Measurements from ENCODE around the gene WSCD2.

The WSCD2 gene

DNA sequence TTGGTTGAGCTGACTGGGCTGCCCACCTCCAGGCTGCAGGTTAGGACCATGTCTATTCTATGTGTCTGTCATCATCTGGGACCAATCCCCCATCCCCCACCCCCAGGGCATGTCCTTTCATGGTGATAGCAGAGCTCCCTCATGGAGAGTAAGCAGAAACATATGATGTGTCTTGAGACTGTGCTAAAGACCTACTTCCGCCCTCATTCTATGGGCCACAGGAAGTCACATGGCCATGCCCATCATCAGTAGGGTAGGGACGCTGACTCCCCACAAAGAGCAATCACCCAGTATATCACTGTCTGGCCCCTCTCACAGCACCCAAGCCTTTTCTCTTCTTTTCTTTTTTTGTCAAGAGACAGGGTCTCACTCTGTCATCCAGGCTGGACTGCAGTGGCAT, 110.3 kb downstream of the WSCD2 start:
- Histone ChIP-seq H3K9me3 (ENCODE audit: low read length) (no peaks in the 10 kb centered on the region), H3K4me1 (ENCODE audit: insufficient read depth, low read length) (no peaks in the 10 kb centered on the region), H3K27me3 (ENCODE audit: control insufficient read depth in 1 of 2, insufficient read depth in 2 of 2, low read length in 2 of 2) (no peaks in the 10 kb centered on the region), H3K27ac (ENCODE audit: low read depth, low read length) (no peak overlapping the region), H3K36me3 (ENCODE audit: insufficient read depth, low read length) (no peaks in the 10 kb centered on the region), H3K4me3 (ENCODE audit: low read depth in 1 of 2, low read length in 2 of 2) (no peak overlapping the region), H3K9ac (ENCODE audit: low read length) (no peak overlapping the region)

DNA sequence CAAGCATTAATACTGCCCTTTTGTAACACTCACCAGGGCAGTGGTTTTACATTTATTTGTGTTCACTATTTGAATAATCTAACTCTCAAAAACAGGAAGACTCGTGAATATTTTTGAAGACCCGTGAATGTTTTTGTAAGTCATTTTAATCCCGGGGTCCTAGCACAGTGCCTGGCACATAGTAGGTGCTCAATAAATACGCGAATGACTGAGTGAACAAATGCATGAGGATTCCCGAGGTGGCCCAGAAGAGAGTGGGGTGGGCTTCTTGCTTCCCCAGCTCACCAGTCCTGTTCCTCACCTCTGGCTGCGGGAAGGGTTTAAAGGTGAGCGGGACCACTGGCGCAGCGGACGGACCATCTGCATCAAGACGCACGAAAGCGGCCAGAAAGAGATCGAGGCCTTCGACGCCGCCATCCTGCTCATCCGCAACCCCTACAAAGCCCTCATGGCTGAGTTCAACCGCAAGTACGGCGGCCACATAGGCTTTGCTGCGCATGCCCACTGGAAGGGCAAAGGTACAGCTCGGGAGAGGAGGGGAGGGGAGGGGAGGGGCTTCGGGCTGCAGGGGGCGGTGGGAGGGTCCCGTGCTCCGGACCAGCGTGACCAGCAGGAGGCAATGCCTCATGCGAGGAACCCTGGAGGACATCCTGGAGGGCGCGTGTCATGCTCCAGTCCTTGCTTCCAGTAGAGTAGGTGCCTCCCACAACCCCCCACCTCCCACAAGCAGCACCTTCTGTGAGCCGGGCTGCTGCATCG, 111.1 kb downstream of the WSCD2 start:
- Histone ChIP-seq H3K9me3 (ENCODE audit: low read length) (no peaks in the 10 kb centered on the region), H3K27ac (ENCODE audit: low read depth, low read length) (no peak overlapping the region), H3K4me3 (ENCODE audit: low read depth in 1 of 2, low read length in 2 of 2) (no peak overlapping the region), H3K9ac (ENCODE audit: low read length) (no peak overlapping the region), H3K36me3 (ENCODE audit: insufficient read depth, low read length) (no peaks in the 10 kb centered on the region), H3K4me1 (ENCODE audit: insufficient read depth, low read length) (no peaks in the 10 kb centered on the region), H3K27me3 (ENCODE audit: control insufficient read depth in 1 of 2, insufficient read depth in 2 of 2, low read length in 2 of 2) (no peaks in the 10 kb centered on the region)

DNA sequence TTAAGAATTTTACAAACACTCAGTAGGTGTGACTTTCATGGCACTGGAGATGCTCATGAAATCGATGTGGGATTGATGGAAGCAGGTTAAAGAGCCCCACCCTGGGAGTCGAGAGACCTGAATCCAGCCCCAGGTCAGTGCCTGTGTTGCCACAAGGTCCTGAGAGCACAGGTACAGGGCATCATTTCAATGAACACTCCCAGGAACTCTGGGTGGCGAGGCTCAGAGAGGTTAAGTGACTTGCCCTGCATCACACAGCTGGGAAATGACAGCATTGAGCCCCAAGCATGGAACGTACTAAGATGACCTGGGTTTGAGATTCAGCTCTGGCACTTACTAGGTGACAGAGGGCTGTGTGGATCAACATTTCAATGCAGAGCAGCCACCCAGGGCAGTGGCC, 111.8 kb downstream of the WSCD2 start:
- Histone ChIP-seq H3K36me3 (ENCODE audit: insufficient read depth, low read length) (no peaks in the 10 kb centered on the region), H3K27ac (ENCODE audit: low read depth, low read length) (no peak overlapping the region), H3K4me1 (ENCODE audit: insufficient read depth, low read length) (no peaks in the 10 kb centered on the region), H3K9me3 (ENCODE audit: low read length) (no peaks in the 10 kb centered on the region), H3K4me3 (ENCODE audit: low read depth in 1 of 2, low read length in 2 of 2) (no peak overlapping the region), H3K9ac (ENCODE audit: low read length) (no peak overlapping the region), H3K27me3 (ENCODE audit: control insufficient read depth in 1 of 2, insufficient read depth in 2 of 2, low read length in 2 of 2) (no peaks in the 10 kb centered on the region)

DNA sequence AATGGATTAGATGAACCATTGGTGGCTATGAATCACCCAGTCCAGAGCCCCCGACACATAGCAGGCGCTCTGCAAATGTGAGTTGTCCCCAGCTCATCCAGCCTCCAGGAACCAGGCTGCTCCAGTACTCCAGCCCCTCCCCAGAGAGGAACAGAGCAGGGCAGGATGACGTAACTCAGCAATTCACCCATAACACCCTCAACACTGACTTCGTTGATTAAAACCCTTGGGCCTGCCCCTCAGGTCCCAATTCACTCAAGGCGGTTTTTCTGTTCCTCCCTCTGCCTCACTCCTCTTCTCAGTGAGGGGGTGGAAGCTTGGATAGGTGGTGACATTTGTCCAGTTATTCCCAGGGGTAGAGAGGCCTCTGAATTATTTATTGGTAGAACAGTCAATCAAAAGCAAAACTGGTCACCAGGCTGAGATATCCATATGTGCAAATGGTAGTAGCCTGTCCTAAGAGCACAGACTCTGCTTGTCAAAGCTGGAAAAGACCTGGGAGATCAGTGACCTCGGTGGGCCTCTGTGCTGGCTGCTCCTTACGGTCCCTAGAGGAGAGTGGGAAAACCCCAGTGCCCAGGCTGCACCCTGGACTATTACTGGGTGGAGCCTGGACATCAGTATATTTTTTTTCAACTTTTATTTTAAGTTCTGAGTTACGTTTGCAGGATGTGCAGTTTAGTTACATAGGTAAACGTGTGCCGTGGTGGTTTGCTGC, 113.1 kb downstream of the WSCD2 start:
- H3K36me3 ChIP-seq (ENCODE audit: insufficient read depth, low read length): no peaks in the 10 kb centered on the region
- H3K9me3 ChIP-seq (ENCODE audit: low read length): no peaks in the 10 kb centered on the region
- H3K9ac ChIP-seq (ENCODE audit: low read length): no peak overlapping the region
- H3K4me3 ChIP-seq (ENCODE audit: low read depth in 1 of 2, low read length in 2 of 2): no peak overlapping the region
- no peaks in the 10 kb centered on the region for H3K27me3 ChIP-seq (ENCODE audit: control insufficient read depth in 1 of 2, insufficient read depth in 2 of 2, low read length in 2 of 2)
- H3K27ac ChIP-seq (ENCODE audit: low read depth, low read length): no peak overlapping the region
- H3K4me1 ChIP-seq (ENCODE audit: insufficient read depth, low read length): no peaks in the 10 kb centered on the region

DNA sequence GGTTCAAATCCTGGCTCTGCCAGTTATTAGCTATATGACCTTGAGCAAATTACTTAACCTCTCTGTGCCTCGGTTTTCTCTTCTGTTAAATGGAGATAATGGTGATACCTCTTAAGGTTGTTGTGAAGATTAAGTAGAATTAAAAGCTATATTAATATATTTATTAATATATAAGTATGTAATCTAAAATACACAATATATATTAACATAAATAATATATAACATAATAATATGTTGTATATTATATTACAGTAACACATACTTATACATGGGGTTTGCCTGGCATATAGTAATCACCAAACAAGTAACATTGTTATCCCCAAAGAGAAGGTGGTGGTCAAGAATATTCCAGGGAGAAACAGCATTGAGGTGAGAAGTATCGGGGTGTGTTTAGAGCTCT, 118.0 kb downstream of the WSCD2 start:
- H3K36me3 ChIP-seq (ENCODE audit: insufficient read depth, low read length): no peaks in the 10 kb centered on the region
- no peaks in the 10 kb centered on the region for H3K27me3 ChIP-seq (ENCODE audit: control insufficient read depth in 1 of 2, insufficient read depth in 2 of 2, low read length in 2 of 2)
- H3K9me3 ChIP-seq (ENCODE audit: low read length): no peaks in the 10 kb centered on the region
- no peaks in the 10 kb centered on the region for H3K4me1 ChIP-seq (ENCODE audit: insufficient read depth, low read length)
- H3K9ac ChIP-seq (ENCODE audit: low read length): no peak overlapping the region
- H3K4me3 ChIP-seq (ENCODE audit: low read depth in 1 of 2, low read length in 2 of 2): no peak overlapping the region
- no peak overlapping the region for H3K27ac ChIP-seq (ENCODE audit: low read depth, low read length)

DNA sequence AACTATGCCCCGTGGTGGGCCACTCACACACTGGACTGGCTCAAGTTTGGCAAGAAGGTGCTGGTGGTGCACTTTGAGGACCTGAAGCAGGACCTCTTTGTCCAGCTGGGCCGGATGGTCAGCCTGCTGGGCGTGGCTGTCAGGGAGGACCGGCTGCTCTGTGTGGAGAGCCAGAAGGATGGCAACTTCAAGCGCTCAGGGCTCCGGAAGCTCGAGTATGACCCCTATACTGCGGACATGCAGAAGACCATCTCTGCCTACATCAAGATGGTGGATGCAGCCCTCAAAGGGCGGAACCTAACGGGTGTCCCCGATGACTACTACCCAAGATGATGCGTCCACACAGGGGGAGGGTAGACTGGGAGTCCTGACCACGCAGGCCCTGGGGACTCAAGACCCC, 118.9 kb downstream of the WSCD2 start:
- Histone ChIP-seq H3K27me3 (ENCODE audit: control insufficient read depth in 1 of 2, insufficient read depth in 2 of 2, low read length in 2 of 2) (peaks cover 0 to 1% of the 10 kb centered on the region in 2 donors), H3K4me3 (ENCODE audit: low read depth in 1 of 2, low read length in 2 of 2) (no peak overlapping the region), H3K36me3 (ENCODE audit: insufficient read depth, low read length) (no peaks in the 10 kb centered on the region), H3K9me3 (ENCODE audit: low read length) (no peaks in the 10 kb centered on the region), H3K9ac (ENCODE audit: low read length) (no peak overlapping the region), H3K4me1 (ENCODE audit: insufficient read depth, low read length) (no peaks in the 10 kb centered on the region), H3K27ac (ENCODE audit: low read depth, low read length) (no peak overlapping the region)

DNA sequence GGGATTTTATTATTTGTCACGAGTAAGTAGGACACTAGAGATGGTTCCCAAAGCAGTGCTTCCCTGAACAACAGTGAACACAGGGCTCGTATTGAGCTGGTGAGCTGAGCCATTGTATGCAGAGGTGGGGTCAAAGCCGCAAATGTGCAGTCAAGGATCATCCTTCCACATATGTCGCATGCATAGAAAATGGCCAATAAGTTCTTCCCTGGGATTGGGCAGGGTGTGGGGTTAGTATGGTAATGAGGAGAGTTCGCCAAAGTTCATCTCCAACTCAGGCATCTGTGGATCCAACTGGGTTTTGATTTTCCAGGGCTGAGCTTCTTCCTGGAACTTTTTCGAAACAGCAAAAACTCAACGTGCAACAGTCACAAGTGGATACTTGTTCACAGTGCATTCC, 123.4 kb downstream of the WSCD2 start:
- H3K9ac ChIP-seq (ENCODE audit: low read length): no peak overlapping the region
- H3K36me3 ChIP-seq (ENCODE audit: insufficient read depth, low read length): no peaks in the 10 kb centered on the region
- H3K27me3 ChIP-seq (ENCODE audit: control insufficient read depth in 1 of 2, insufficient read depth in 2 of 2, low read length in 2 of 2): peaks cover 5 to 14% of the 10 kb centered on the region in 2 donors
- no peaks in the 10 kb centered on the region for H3K4me1 ChIP-seq (ENCODE audit: insufficient read depth, low read length)
- no peak overlapping the region for H3K27ac ChIP-seq (ENCODE audit: low read depth, low read length)
- H3K4me3 ChIP-seq (ENCODE audit: low read depth in 1 of 2, low read length in 2 of 2): no peak overlapping the region
- no peaks in the 10 kb centered on the region for H3K9me3 ChIP-seq (ENCODE audit: low read length)

DNA sequence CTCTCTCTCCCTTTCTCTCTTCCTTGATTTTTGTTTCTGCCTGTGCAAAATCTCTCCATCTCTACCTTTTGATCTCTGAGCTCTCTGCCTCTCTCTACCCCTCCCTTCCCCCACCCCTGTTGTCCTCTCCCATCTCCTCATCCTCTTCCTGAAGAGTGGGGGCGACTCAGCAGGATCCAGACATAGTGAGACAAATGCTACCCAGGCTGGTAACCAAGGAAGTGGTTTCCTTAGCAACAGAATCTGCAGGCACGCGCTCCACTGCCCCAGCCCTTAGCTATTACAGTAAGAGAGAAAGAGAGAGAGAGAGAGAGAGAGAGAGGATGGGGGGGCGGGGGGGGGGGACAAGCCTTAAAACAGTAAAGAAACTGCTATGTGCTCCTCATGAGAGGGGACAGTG, 124.5 kb downstream of the WSCD2 start:
- Histone ChIP-seq H3K4me3 (ENCODE audit: low read depth in 1 of 2, low read length in 2 of 2) (no peak overlapping the region), H3K9me3 (ENCODE audit: low read length) (no peaks in the 10 kb centered on the region), H3K27ac (ENCODE audit: low read depth, low read length) (no peak overlapping the region), H3K36me3 (ENCODE audit: insufficient read depth, low read length) (no peaks in the 10 kb centered on the region), H3K4me1 (ENCODE audit: insufficient read depth, low read length) (no peaks in the 10 kb centered on the region), H3K9ac (ENCODE audit: low read length) (no peak overlapping the region), H3K27me3 (ENCODE audit: control insufficient read depth in 1 of 2, insufficient read depth in 2 of 2, low read length in 2 of 2) (peaks cover 9 to 14% of the 10 kb centered on the region in 2 donors)

DNA sequence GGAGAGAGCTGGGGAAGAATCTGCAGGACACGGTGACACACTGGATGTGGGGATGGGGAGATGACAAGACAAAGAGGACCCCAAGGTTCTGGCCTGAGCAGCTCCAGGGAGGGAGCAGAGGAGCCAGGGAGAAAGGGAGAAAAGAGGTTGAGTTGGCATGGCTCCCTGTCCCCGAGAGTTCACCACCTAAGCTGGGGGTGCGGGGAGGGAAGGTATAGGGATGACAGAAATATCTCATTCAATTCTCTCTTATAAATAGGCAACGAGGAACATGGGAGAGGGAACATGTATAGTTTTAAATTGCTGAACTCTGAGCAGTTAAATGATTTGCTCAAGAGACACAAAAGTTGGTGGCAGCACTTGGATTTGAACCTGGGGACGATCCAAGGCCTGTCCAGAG, 124.9 kb downstream of the WSCD2 start:
- Histone ChIP-seq H3K36me3 (ENCODE audit: insufficient read depth, low read length) (no peaks in the 10 kb centered on the region), H3K27ac (ENCODE audit: low read depth, low read length) (no peak overlapping the region), H3K4me1 (ENCODE audit: insufficient read depth, low read length) (no peaks in the 10 kb centered on the region), H3K27me3 (ENCODE audit: control insufficient read depth in 1 of 2, insufficient read depth in 2 of 2, low read length in 2 of 2) (peaks cover 9 to 14% of the 10 kb centered on the region in 2 donors), H3K9me3 (ENCODE audit: low read length) (peaks cover 1% of the 10 kb centered on the region), H3K9ac (ENCODE audit: low read length) (no peak overlapping the region), H3K4me3 (ENCODE audit: low read depth in 1 of 2, low read length in 2 of 2) (no peak overlapping the region)

DNA sequence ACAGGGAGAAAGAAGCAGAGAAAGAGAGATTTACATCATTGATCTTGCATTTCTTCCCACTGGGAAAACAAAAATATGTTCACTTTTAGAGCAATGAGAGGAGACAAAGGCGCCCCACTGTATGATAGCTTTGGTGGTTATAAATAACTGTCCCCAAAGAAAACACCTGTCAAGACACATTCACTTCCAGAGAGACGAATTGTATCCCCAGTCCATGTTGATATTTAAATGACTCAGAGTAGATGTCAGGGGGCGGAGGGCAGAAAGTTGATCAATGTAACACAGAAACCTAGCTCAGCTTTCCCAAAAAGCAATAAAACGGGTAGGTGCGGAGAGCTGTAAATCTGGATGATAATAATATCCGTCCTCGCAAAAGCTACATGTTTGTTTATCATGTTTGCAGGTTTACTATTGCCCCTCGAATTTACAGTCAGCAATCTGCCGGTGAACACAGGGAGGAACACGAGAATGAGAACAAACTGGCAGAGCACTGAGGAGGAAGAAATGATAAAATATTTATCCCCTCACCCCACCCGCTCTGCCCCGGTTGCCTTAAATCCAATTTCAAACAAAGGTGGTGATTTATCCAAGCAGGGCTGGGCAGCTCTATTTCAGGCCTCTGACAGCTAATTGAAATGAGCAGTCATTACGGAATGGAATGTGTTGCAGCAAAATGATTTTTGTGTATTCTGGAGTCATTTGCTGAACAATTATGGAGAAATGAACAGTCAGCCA, 125.6 kb downstream of the WSCD2 start:
- Histone ChIP-seq H3K9ac (ENCODE audit: low read length) (no peak overlapping the region), H3K27me3 (ENCODE audit: control insufficient read depth in 1 of 2, insufficient read depth in 2 of 2, low read length in 2 of 2) (peaks cover 9 to 14% of the 10 kb centered on the region in 2 donors), H3K4me1 (ENCODE audit: insufficient read depth, low read length) (no peaks in the 10 kb centered on the region), H3K9me3 (ENCODE audit: low read length) (peaks cover 4% of the 10 kb centered on the region), H3K4me3 (ENCODE audit: low read depth in 1 of 2, low read length in 2 of 2) (no peak overlapping the region), H3K36me3 (ENCODE audit: insufficient read depth, low read length) (no peaks in the 10 kb centered on the region), H3K27ac (ENCODE audit: low read depth, low read length) (no peak overlapping the region)

DNA sequence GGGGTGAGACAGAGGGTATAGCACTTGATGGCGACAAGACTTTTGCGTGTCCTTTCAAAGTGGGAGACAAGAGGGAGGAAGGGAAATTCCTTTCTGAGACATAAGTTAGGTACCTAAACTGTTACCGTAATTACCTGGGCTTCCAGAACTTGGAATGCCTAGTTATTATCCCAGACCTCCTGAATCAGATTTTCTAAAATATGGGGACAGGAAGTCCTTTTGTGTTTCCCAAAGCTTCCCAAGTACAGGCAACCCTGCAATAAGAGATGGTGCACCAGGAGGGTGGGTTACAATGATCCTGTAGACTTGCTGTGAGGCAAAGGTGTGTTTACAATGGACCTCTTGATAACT, 126.1 kb downstream of the WSCD2 start:
- H3K9me3 ChIP-seq (ENCODE audit: low read length): peaks cover 8% of the 10 kb centered on the region
- H3K4me1 ChIP-seq (ENCODE audit: insufficient read depth, low read length): no peaks in the 10 kb centered on the region
- H3K9ac ChIP-seq (ENCODE audit: low read length): no peak overlapping the region
- no peak overlapping the region for H3K27ac ChIP-seq (ENCODE audit: low read depth, low read length)
- peaks cover 9 to 14% of the 10 kb centered on the region in 2 donors for H3K27me3 ChIP-seq (ENCODE audit: control insufficient read depth in 1 of 2, insufficient read depth in 2 of 2, low read length in 2 of 2)
- no peaks in the 10 kb centered on the region for H3K36me3 ChIP-seq (ENCODE audit: insufficient read depth, low read length)
- no peak overlapping the region for H3K4me3 ChIP-seq (ENCODE audit: low read depth in 1 of 2, low read length in 2 of 2)

Data from muscle layer of colon (tissue), 2 donors.